ENCODE data around the gene PREB. TPM values are rescaled to one million over a fixed set of nuclear protein-coding genes. Genes with fewer than 3 reads are reported as not detected.

Gene PREB
- total RNA-seq, 1 donor from 2014 or later = 42.9 TPM

DNA sequence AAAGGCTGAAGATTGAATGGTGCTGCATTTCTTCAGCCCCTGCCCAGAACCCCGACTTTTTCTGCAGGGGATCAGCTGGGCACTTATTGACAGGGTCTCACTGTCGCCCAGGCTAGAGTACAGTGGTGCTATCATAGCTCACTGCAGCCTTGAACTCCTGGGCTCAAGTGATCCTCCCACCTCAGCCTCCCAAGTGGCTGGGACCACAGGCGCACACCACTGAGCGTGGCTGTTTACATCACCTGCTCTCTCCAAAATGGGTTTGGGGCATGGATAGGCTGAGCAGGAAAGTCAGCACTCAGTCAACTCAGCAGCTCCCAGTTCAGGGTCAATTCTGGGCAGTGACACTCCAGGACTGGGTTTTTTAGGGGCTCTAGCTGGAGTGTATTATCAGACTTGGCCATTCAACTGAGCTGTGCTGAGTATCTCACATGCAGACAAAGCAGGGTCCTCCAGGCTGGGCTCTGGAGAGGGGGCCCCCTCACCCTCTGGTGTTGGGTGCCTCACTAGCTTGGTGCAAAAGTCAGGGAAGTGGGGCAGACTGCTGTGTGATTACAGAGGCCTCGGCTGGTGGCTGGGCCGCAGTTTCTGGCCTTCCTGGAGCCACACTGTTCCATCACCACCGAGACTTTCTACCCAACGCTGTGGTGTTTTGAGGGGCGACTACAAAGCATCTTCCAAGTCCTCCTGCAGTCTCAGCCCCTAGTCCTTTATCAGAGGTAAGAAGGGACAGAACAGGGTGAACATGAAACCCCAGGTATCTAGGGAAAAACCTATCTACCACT is 6.4 kb downstream of the PREB start:
- no peak overlapping the region for H3K4me3 Mint-ChIP-seq (ENCODE audit: unreplicated experiment)
- DNase-seq (ENCODE audit: low spot score) = no peak
- peaks cover 8% of the 10 kb centered on the region for H3K27me3 Mint-ChIP-seq (ENCODE audit: unreplicated experiment)
- TF ChIP-seq, protein P1, sequence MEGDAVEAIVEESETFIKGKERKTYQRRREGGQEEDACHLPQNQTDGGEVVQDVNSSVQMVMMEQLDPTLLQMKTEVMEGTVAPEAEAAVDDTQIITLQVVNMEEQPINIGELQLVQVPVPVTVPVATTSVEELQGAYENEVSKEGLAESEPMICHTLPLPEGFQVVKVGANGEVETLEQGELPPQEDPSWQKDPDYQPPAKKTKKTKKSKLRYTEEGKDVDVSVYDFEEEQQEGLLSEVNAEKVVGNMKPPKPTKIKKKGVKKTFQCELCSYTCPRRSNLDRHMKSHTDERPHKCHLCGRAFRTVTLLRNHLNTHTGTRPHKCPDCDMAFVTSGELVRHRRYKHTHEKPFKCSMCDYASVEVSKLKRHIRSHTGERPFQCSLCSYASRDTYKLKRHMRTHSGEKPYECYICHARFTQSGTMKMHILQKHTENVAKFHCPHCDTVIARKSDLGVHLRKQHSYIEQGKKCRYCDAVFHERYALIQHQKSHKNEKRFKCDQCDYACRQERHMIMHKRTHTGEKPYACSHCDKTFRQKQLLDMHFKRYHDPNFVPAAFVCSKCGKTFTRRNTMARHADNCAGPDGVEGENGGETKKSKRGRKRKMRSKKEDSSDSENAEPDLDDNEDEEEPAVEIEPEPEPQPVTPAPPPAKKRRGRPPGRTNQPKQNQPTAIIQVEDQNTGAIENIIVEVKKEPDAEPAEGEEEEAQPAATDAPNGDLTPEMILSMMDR (IDR thresholded peaks at IDR 0.05; ENCODE audit: unreplicated experiment) = no peak
- H3K36me3 Mint-ChIP-seq (ENCODE audit: low read depth, unreplicated experiment) = peaks cover 16% of the 10 kb centered on the region
- H3K4me1 Mint-ChIP-seq (ENCODE audit: unreplicated experiment) = peaks cover 9% of the 10 kb centered on the region
- H3K27ac Mint-ChIP-seq (ENCODE audit: unreplicated experiment) = no peak overlapping the region
- no peaks in the 10 kb centered on the region for H3K9me3 Mint-ChIP-seq (ENCODE audit: unreplicated experiment)

DNA sequence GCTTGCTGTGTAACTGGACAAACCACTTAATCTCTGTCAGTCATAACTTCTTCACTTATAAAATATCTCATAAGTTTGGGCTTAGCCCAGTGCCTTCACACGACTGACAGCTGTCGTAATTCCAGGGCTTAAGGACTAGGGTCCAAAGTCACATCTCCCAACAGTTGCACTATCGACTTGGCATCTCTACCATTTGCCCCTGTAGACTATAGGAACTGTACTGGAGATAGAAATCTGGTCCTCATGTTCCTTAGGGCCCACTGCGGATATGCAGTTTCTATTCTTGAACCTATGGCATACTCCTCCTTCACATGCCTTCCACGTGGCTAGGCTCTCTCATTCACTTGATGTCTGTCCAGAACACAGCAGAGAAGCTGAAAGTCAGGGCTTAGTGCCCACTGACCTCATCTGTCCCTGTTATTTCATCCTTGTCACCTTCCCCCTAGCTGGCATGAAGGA is 8.2 kb downstream of the PREB start:
- H3K27me3 Mint-ChIP-seq (ENCODE audit: unreplicated experiment) = peaks cover 11% of the 10 kb centered on the region
- peaks cover 19% of the 10 kb centered on the region for H3K36me3 Mint-ChIP-seq (ENCODE audit: low read depth, unreplicated experiment)
- no peak for DNase-seq (ENCODE audit: low spot score)
- H3K4me1 Mint-ChIP-seq (ENCODE audit: unreplicated experiment) = peaks cover 7% of the 10 kb centered on the region
- H3K4me3 Mint-ChIP-seq (ENCODE audit: unreplicated experiment) = no peak overlapping the region
- no peak overlapping the region for H3K27ac Mint-ChIP-seq (ENCODE audit: unreplicated experiment)
- TF ChIP-seq, protein P1 (IDR thresholded peaks at IDR 0.05; ENCODE audit: unreplicated experiment) = no peak
- no peaks in the 10 kb centered on the region for H3K9me3 Mint-ChIP-seq (ENCODE audit: unreplicated experiment)

DNA sequence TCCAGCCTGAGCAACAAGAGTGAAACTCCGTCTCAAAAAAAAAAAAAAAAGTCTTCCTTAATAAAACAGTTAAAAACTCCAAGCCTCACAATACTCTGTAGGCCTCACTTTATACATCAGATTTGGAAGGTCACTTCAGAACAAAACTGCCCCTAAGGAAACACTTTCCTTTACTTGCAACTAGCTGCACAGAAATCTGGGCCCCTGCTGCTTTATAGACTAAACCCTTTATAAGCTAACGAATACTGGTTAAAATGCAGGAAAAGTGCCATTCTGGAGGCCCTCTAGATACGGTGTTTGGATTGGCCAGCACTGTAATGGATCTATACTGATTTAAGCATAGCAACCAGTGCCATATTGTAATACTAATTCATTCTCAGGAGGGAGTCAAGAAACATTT is 9.3 kb downstream of the PREB start:
- peaks cover 14% of the 10 kb centered on the region for H3K36me3 Mint-ChIP-seq (ENCODE audit: low read depth, unreplicated experiment)
- TF ChIP-seq, protein P1 (IDR thresholded peaks at IDR 0.05; ENCODE audit: unreplicated experiment) = no peak
- no peak overlapping the region for H3K4me3 Mint-ChIP-seq (ENCODE audit: unreplicated experiment)
- no peaks in the 10 kb centered on the region for H3K9me3 Mint-ChIP-seq (ENCODE audit: unreplicated experiment)
- H3K4me1 Mint-ChIP-seq (ENCODE audit: unreplicated experiment) = peaks cover 8% of the 10 kb centered on the region
- peaks cover 9% of the 10 kb centered on the region for H3K27me3 Mint-ChIP-seq (ENCODE audit: unreplicated experiment)
- DNase-seq (ENCODE audit: low spot score) = no peak
- no peak overlapping the region for H3K27ac Mint-ChIP-seq (ENCODE audit: unreplicated experiment)

DNA sequence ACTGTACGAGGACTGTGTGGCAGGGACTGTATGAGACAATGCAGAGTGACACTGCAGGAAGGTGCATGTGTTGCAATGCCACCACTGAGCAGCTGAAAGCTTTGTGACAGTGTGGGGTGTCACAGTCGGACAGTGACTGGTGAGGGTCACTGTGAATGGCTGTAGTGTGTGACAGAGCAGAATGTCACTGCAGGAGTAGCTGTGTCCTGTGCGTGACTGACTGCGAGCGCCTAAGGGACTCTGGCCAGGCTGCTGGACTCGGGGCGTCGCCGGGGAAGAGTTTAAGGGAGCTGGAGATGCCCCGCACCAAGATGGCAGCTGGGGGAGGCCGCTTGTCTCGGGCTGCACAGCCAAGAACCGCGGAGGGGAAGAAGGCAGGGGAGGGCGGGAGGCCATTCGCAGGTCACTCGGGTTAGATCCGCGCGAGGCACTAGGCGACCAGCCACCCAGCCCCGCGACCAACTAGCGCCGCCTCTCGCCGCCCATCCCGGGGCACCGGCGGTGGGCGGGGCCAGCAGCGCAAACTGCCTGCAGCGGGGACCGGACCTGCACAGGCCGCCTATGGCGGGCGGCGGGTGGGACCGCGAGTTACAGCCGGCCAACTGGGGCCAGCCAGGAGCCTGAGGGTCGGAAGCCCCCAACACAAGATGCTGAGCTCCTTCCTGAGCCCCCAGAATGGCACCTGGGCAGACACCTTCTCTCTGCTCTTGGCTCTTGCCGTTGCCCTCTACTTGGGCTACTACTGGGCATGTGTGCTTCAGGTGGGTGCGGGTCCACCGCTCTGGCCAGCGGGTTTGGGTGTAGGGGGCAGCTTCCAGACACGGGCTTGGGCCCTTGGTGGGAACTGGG is 10.9 kb downstream of the PREB start, which contains the start of gene ABHD1:
TSS of gene ABHD1 (plus strand) at position 514 of the 849 bp plus-strand sequence. CDS start at position 648, 134 bp downstream.
- peak; percentile 48 for DNase-seq (ENCODE audit: low spot score)
- Mint-ChIP-seq H3K4me3 (ENCODE audit: unreplicated experiment) (peak within 1 kb of the TSS; percentile 89), H3K9me3 (ENCODE audit: unreplicated experiment) (no peaks in the 10 kb centered on the region), H3K27ac (ENCODE audit: unreplicated experiment) (no peak within 1 kb of the TSS), H3K27me3 (ENCODE audit: unreplicated experiment) (peaks cover 18% of the 10 kb centered on the region), H3K4me1 (ENCODE audit: unreplicated experiment) (peaks cover 11% of the 10 kb centered on the region), H3K36me3 (ENCODE audit: low read depth, unreplicated experiment) (peaks cover 8% of the 10 kb centered on the region)
- TF ChIP-seq, protein P1 (IDR thresholded peaks at IDR 0.05; ENCODE audit: unreplicated experiment) = no peak

Data from endothelial cell (in vitro differentiated cells).